Ecto neural progenitor cell (in vitro differentiated cells): Measurements from ENCODE around the gene PTGR1.
"Not testable (repeated sequence)": the region's sequence is repeated elsewhere in the genome, so short reads cannot be mapped to it uniquely, and the experiment has no call there.

Experiments used
- DNase-seq: peaks from one replicate; pipeline ENCODE4 v3.0.0-alpha.2; 2018; ENCODE audit warnings: low spot score

PTGR1 gene

DNA sequence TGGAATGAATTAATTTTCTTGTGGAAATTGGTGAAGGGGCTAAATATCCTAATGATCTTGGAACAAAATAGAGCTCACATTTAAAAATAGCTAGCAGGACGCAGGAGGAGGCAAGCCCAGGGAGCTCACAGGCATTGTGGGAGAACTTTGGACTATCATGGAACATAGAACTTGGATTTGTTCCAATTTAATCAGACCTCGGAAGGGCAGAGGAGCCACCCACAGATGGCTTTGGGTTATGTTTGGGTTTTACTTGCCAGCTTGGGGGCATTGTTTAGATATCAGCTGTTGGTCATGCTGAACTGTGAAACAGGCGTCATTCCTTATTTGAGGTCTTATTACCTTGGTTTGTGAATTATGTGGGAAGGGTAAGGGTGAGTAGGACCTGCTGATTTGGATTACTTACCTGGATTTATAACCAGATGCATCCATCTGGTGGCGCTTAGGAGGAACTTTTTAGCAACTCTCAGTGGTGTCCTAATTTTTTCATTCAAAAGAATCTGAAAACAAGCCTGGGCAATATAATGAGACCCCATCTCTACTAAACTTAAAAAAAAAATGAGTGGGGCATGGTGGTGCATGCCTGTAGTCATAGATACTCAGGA is 14.1 kb upstream of the PTGR1 start:
- DNase-seq, result no peak

DNA sequence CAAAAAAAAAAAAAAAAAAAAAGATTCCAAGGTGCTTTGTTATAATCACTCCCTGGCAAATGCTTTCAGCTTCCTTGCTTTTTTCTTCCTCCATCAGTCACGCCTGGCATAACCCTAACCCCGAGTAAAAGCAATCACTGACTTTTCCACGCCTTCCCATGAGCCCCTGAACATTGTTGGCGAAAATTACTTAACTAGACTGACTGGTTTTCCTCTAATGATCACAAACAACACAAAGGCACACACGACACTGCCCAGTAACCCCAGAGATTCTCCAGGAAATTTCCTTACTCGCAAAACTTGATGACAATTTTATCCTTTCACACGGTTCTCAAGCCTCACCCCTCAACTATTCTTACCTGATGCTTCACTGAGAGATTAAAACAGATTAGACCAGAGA is 11.4 kb upstream of the PTGR1 start:
- DNase-seq, result no peak

DNA sequence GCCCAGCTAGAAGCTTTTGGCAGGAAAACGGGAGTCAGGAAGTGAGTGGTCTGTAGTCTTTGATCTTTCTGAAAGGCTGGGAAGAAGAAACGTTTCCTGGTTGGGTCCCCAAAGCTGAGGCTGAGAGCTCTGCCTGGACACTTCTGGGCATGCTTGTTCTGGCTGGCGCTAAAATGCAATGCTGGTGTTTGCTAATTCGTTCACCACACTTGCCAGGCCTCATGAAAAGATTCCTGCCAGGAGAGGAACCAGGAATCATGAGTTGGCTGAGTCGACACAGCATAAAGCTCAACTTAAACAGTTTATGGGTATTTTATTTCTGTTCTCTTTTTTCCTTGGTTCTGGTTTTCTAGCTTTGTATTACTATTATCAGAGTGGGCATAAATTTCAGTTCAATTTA is 10.7 kb upstream of the PTGR1 start:
- DNase-seq, result no peak

DNA sequence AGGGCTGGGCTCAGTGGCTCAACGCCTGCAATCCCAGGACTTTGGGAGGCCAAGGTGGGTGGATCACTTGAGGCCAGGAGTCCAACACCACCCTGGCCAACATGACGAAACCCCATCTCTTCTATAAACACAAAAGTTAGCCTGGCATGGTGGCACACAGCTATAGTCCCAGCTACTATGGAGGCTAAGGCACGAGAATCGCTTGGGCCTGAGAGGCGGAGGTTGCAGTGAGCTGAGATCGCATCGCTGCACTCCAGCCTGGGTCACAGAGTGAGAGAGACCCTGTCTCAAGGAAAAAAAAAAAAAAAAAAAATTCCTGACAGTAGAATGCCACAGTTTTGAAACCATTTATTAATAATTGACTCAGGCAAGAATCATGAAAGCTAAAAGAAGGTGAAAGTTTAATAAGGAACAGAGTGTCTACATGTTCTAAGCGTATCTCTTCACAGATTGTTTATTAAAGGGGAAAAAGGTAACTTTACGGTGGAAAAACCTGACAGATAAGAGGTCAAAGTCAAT is 5.7 kb upstream of the PTGR1 start:
- no peak for DNase-seq

DNA sequence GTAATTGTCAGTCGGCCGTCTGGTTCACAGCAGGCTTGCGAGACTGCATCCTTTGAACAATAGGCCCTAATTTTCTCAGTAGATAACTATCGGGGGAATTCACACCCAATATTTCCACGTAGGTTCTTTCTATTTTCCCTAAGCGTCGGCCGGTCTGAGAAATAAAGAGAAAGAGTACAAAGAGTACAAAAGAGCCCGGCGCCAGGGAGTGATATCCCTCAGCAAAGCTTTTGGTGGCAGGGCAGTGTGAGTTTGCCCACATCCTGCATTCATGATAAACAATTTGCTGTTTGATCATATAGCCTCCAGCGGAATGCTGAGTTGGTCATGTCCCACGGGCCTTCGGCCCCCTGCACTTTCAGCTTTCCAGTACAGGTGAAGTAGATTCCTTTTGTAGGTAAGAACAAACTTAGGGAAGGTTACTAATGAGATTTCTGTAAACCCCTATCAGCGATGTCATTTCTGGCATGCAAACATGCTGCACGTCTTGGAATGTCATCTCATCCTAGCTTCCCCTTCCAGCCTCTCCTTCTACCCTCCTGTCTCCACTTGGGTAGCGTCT is 4.7 kb upstream of the PTGR1 start:
- no peak for DNase-seq

DNA sequence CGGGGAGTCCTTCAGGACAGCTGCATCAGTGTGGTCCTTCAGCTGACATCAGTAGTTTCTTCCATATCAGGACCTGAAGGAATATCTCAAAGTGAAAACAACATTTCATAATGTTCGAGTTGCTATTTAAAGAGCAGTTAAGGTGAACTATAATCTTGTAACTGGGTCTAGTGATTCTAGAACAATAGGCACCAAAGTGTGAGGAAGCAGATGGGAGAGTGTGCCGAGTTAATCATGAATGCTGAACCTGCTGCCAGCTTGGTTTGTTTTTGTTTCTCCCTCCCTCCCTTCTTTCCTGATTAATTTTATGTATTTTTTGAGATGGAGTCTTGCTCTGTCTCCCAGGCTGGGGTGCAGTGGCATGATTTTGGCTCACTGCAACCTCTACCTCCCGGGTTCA is 3.6 kb upstream of the PTGR1 start:
- DNase-seq, result no peak

DNA sequence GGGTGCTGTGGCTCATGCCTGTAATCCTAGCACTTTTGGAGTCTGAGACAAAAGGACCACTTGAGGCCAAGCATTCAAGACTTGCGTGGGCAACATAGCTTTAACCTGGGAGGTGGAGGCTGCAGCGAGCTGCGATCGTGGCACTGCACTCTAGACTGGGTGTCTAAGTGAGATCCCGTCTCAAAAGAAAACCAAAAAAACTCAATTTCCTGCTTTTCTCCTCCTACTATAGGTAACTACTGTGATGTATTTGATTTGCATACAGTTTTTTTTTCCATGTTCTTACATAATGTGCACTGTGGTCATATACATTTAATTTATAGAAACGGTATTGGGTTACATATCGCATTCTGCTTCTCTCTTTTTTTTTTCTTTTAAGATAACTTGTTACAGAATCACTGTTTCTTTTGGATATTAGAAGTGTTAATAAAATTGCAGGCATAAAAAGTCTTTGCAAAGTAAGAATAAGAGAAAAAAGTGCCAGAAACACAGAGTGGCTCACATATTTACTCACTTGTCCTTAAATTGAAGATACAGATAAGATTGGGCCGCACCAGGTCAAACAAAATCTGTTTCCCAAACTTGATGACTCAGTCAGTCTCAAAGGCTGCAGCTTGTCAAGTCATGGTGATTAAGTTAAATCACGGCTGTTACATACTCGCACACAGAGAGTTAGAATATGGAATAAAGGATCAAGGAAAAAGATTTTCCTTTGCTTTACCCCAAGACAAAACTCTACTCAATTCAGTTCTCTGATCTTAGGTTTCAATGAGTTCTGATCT is 2.0 kb upstream of the PTGR1 start:
- no peak for DNase-seq

DNA sequence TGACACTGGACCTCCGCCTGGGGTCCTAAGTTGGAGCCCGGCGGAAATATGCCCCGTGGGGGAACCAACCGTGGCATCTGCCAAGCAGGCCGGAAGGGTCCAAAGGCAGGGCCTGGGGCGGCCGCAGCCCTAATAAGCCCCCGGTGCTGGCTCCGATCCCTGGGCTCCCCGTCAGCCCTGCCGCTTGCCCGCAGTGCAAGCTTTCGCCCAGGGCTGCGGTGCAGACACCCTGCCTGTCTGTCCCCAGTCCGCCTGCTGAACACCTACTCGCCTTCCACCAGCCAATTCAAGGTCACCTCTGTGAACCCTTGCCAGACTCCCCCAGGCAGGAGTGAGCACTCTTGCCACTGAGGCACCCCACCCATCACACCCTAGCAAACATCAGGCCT is 502 bp upstream of the PTGR1 start:
- DNase-seq, result no peak

DNA sequence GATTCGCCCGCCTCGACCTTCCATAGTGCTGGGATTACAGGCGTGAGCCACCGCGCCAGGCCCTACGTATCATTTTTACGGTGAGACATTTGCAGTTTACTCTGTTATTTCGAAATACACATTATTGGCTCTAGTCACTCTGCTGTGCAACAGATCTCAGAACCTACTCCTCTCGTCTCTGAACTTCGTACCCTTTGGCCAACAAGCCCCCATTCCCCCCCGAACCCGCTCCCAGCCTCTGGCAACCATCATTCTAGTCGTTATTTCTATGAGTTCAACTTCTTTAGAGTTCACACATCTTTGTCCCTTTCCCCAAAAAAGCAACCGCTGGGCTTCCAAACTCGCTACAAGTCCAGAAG is 735 bp downstream of the PTGR1 start:
- DNase-seq, result no peak

DNA sequence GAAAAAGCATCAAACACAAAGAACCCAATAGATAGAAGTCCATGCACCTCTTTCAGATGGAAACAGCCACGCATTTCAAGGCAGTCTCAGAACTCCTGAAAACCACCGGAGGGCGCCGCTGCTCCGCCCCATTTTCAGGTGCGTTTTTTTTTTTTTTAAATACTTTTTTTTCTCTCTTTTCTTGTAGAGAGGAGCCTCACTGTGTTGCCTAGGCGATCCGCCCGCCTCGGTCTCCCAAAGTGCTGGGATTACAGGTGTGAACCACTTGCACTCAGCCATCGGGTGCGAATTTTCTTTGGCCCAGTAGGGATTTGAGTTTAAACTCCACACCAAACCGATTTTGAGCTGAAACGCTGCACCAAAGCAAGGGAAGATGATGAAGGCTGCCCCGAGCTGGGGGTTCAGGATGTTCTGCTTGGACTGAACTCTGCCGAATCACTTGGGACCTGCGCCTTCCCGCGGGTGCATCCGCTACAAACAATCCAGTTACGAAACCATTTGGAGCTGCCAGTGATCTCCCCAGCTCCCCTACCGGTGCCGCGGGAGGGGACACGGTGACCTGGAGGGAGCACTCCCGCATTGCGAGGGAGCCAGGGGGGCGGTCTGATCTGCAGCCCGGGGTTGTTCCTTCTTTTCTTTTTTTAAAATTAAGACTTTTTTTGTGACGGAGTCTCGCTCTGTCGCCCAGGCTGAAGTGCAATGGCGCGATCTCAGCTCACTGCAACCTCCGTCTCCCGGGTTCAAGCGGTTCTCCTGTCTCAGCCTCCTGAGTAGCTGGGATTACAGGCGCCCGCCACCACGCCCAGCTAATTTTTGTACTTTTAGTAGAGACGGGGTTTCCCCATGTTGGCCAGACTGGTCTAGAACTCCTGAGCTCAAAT is 1.4 kb downstream of the PTGR1 start:
- peak; percentile 77 for DNase-seq

DNA sequence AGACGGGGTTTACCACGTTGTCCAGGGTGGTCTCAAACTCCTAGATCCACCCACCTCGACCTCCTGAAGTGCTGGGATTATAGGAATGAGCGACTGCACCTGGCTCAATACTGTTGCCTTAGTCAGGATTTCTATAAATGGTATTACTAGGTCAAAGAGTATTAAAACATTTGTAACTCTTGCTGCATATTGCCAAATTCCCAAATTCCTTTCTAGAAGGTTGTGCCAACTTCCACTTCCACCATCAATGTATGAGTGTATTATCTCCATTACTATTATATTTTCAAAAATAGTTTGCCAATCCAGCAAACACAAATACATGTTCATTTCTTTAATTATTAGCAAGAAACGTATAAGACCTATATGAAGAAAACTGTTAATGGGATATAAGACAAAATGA is 10.6 kb downstream of the PTGR1 start:
- DNase-seq, result no peak

DNA sequence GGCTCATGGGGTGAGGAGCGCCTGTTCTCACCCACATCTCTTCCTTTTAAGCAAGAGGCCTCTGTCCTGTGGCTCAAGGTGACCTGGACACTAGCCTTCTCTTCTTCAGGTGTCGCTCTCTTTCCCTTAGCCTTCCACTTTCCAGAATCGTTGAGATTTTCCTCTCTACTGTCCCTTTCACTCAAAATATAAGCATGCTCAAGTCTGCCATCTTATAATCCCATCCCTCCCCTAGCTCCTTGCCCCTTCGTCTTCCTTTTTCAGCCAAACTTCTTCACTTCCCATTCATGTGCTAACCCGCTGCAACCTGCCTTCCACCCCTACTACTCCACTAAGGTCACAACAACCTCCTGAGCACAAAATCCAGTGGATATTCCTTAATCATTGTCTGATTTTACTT is 13.1 kb downstream of the PTGR1 start:
- no peak for DNase-seq

DNA sequence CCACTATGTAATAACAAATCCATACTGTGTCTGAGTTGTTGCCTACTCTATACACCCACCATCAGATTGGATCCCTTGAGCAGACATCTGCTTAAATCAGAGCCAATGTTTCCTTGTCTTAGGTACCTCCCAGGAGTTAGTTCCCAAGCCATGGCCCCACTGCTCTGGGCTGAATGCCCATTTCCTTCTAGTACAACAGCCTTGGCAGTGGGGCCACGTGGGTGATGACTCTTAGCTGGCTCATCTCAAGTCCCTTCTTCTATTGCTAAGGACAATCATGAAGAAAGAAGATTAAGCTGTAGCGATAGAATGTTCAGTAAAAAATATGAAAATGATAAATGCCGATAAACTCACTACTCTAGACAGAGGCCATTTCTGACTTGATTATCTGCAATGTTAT is 16.6 kb downstream of the PTGR1 start:
- no peak for DNase-seq

DNA sequence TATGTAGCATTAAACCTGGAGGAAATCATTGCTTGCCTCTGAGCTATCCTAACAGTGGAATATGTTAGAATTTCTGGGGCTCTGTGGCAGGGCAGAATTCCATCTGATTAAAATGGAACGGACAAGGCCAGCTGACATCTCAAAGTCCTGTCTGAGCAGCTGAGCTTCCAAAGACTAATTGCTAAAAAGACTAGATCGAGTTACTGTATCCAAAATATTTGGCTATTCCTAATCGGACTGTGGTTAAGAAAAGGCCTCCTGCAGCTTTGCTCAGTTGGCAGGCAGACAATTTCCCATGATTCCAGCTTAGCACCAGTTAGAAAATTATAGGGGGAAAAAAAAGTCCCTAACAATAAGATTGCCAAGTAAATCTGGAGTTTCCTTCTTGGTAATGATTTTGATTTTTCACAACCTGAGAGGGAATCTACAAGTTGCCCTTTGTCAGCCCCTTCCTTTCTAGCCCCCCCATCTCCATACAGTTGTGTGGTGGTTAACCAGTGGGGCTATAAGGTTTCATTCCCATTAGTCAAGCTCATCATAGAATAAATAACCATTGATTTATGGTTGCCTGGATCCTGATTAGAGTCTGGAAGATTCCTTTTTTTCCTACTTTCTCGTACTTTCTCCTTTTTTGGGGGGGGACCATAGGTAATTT is 26.4 kb downstream of the PTGR1 start:
- no peak for DNase-seq

DNA sequence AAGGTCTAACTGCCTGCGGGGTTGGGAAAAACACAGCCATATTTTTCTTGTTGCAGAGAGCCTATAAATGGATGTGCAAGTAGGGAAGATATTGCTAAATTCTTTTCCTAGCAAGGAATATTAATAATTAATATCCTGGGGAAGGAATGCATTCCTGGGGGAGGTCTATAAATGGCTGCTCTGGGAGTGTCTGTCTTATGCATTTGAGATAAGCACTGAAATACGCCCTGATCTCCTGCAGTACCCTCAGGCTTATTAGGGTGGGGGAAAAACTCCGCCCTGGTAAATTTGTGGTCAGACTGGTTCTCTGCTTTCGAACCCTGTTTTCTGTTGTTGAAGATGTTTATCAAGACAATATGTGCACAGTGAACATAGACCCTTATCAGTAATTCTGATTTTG is 31.3 kb downstream of the PTGR1 start:
- not testable (repeated sequence) for DNase-seq

DNA sequence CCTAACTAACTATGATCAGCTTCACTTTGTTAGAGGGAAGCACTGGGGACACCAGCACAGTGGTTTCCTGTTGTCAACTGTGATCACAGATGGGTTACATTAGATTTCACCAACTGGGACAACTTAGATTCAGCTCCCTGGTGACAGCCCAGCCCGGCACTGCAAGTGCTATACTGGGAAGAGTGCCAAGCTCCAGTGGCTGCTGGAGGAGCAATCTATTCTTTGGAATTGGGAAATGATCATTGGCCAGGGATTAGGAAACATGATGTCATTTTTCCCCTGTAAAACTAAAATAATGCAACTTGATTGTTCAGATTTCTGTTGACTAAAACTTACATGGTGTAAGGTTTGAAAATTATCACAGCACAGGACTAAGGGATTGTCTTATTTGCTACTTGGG is 33.2 kb downstream of the PTGR1 start:
- no peak for DNase-seq

DNA sequence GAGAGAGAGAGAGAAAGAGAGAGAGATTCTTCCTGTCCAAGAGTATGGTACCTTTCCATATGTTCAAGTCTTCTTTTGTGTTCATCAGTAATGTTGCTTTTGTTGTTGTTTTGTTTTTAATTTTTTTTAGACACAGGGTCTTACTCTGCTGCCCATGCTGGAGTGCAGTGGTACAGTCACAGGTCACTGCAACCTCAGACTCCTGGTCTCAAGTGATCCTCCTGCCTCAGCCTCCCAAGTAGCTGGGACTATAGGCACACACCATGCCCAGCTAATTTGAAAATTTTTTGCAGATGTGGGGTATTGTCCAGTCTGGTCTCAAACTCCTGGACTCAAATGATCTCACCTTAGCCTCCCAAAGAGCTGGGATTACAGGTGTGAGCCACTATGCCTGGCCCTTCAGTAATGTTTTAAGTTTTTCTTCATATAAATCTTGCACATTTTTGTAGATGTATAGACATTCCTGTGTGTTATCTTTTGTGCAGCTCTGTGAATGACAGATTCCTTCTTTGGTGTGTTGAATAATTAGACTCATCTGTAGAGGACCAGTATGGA is 38.2 kb downstream of the PTGR1 start:
- no peak for DNase-seq

DNA sequence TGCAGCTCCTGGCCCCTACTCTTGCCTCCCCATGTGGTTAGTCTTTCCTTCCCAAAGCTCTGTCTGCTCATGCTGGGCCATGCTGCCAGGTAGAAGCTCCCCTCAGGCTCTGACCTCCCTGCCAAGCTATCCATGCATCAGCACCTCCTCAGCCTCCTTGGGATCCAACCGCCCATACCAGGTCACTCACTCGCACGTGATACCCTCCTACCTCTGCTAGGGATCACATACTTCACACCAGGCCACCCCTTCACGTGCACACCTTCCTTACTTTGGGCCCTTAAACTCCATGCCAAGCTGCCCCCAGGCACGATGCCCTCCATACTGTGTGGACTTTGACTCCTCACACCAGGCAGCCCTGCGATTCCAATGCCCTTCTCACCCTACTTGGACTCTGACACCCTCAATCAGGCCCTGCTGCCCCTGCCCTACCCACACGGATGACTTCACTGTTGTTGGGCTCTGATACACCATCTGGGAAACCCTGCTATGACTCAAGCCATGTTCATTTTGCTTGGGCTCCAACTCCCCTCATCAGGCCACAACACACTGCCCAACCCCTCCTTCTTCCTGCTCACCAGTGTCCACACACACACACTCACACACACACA is 40.3 kb downstream of the PTGR1 start:
- DNase-seq, result no peak

DNA sequence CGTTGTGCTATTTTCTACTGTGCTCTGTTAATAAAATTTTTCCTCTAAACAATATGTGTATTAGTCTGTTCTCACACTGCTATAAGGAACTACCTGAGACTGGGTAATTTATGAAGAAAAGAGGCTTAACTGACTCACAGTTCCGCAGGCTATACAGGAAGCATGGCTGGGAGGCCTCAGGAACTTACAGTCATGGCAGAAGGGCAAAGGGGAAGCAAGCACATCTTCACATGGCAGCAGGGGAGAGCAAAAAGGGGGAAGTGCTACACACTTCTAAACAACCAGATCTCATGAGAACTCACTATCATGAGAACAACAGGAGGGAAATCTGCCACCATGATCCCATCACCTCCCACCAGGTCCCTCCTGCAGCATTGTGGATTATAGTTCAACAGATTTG is 44.0 kb downstream of the PTGR1 start:
- DNase-seq, result not testable (repeated sequence)

DNA sequence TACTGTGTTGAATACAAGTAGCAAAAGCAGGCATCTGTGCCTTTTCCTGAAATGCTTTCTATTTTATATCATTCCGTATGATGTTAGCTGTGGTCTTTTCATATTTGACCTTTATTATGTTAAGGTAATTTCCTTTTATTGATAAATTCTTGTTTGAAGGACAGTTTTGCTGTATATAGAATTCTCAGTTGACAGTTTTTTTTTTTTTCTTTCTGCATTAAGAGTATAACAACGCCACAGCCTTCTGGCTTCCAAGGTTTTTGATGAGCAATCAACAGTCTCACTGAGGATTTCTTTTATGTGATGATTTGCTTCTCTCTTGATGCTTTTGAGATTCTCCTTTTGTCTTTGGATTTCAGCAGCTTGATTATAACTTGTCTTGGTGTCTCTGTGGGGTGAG is 50.8 kb downstream of the PTGR1 start:
- DNase-seq, result no peak

DNA sequence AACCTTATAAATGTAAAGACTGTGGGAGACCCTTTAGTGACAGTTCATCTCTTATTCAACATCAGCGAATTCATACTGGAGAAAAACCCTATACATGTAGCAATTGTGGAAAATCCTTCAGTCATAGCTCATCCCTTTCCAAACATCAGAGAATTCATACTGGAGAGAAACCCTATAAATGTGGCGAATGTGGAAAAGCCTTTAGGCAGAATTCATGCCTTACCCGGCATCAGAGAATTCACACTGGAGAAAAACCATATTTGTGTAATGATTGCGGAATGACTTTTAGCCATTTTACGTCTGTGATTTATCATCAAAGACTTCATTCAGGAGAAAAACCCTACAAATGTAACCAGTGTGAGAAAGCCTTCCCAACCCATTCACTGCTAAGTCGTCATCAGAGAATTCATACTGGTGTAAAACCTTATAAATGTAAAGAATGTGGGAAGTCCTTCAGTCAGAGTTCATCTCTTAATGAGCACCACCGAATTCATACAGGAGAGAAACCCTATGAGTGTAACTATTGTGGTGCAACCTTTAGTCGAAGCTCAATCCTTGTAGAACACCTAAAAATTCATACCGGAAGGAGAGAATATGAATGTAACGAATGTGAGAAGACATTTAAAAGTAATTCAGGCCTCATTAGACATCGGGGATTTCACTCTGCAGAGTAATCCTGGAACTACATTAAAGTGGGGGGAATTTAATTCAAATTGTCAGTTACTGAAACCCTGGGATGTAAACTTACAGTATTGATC is 56.8 kb downstream of the PTGR1 start:
- no peak for DNase-seq
